ENCODE results near the gene EXOSC10.
"Not testable (repeated sequence)": the region's sequence is repeated elsewhere in the genome, so short reads cannot be mapped to it uniquely, and the experiment has no call there.

DNA sequence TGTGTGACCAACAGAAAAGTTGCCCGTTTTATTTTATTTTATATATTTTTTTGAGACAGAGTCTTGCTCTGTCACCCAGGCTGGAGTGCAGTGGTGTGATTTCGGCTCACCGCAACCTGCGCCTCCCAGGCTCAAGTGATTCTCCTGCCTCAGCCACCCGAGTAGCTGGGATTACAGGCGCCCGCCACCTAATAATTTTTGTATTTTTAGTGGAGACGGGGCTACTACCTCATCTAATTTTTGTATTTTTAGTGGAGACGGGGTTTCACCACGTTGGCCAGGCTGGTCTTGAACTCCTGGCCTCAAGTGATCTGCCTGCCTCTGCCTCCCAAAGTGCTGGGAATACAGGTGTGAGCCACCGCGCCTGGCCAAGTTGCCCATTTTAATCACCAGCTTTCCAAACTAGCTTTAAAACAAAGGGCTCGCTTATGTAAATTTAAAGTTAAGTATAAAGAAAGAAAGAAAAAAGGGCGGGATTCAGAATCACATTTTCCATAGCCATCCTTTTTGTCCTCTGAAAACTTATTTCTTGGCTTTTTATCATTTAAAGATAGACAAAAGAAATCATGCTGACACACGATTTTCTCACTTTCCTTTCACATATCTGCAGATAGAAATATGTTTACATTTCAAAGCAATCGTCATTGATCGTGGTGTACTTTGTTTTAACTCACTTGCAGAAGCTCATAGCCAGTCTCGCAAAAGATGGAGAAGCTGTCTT, 62.5 kb downstream of the EXOSC10 start:
- TF ChIP-seq, protein P1, sequence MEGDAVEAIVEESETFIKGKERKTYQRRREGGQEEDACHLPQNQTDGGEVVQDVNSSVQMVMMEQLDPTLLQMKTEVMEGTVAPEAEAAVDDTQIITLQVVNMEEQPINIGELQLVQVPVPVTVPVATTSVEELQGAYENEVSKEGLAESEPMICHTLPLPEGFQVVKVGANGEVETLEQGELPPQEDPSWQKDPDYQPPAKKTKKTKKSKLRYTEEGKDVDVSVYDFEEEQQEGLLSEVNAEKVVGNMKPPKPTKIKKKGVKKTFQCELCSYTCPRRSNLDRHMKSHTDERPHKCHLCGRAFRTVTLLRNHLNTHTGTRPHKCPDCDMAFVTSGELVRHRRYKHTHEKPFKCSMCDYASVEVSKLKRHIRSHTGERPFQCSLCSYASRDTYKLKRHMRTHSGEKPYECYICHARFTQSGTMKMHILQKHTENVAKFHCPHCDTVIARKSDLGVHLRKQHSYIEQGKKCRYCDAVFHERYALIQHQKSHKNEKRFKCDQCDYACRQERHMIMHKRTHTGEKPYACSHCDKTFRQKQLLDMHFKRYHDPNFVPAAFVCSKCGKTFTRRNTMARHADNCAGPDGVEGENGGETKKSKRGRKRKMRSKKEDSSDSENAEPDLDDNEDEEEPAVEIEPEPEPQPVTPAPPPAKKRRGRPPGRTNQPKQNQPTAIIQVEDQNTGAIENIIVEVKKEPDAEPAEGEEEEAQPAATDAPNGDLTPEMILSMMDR (IDR thresholded peaks at IDR 0.05; ENCODE audit: extremely low read depth in 1 of 2, insufficient read depth in 1 of 2, low read depth in 1 of 2, low read length in 2 of 2): not testable (repeated sequence)
- TF ChIP-seq POLR2AphosphoS5 (IDR thresholded peaks at IDR 0.05; ENCODE audit: insufficient read depth, low read depth, low read length); JUN (IDR thresholded peaks at IDR 0.05; ENCODE audit: borderline replicate concordance, insufficient read depth, insufficient read length, low read depth); POLR2A (IDR thresholded peaks at IDR 0.05; ENCODE audit: low read depth, low read length); EZH2 (IDR thresholded peaks at IDR 0.05; ENCODE audit: borderline replicate concordance, low read depth, low read length, severe bottlenecking); GATA2 (IDR thresholded peaks at IDR 0.05; ENCODE audit: insufficient read depth, insufficient read length, low read depth, low read length): not testable (repeated sequence)
- TF ChIP-seq, protein P2, sequence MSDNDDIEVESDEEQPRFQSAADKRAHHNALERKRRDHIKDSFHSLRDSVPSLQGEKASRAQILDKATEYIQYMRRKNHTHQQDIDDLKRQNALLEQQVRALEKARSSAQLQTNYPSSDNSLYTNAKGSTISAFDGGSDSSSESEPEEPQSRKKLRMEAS (IDR thresholded peaks at IDR 0.05; ENCODE audit: insufficient read depth, insufficient read length): not testable (repeated sequence)
